HFFc6 (cell line): Measurements from ENCODE around the gene TXNRD1. TPM values are rescaled to one million over a fixed set of nuclear protein-coding genes. Genes with fewer than 3 reads are reported as not detected.
"Not testable (repeated sequence)": the region's sequence is repeated elsewhere in the genome, so short reads cannot be mapped to it uniquely, and the experiment has no call there.

ENCODE experiments used
- DNase-seq: peaks from one replicate; pipeline ENCODE4 v3.0.0-alpha.2; 2018
- H3K27ac Mint-ChIP-seq: 2 replicates; pipeline ENCODE4 v1.8.0; 2020; ENCODE audit warnings: mild to moderate bottlenecking, mixed read lengths
- H3K27me3 Mint-ChIP-seq: 2 replicates; pipeline ENCODE4 v1.8.0; 2021; ENCODE audit warnings: mild to moderate bottlenecking, moderate library complexity, mixed read lengths; ENCODE audit not compliant: insufficient read depth
- H3K36me3 Mint-ChIP-seq: 2 replicates; pipeline ENCODE4 v1.8.0; 2021; ENCODE audit warnings: low read depth, mixed read lengths
- H3K4me1 Mint-ChIP-seq: 2 replicates; pipeline ENCODE4 v1.8.0; 2020; ENCODE audit warnings: low read depth, mixed read lengths
- H3K4me3 Mint-ChIP-seq: 2 replicates; pipeline ENCODE4 v1.8.0; 2020; ENCODE audit warnings: mild to moderate bottlenecking, moderate library complexity, mixed read lengths
- H3K9me3 Mint-ChIP-seq: 2 replicates; pipeline ENCODE4 v1.8.0; 2020; ENCODE audit warnings: mild to moderate bottlenecking, mixed read lengths
- total RNA-seq, 6 experiments: library from RNA; stranded (reverse); fragmentation: NEBNext Ultra II Directional; extraction: Animal tissue kit (Norgen Biotek cat#: 25700); gene quantifications; 2 replicates in 1 of 6; 3 replicates in 5 of 6; pipeline ENCODE4 v1.2.3, GENCODE V29; 2021
- TF ChIP-seq, protein P1 (sequence below): fragments of 200-600 bp; sonication (generic); IDR thresholded peaks from 2 replicates; pipeline ENCODE4 v1.5.0; 2021; ENCODE audit warnings: antibody characterized with exemption, mild to moderate bottlenecking

The TXNRD1 gene
- total RNA-seq, 6 experiments from 2014 or later, result 468 to 851 (median 784) TPM

DNA sequence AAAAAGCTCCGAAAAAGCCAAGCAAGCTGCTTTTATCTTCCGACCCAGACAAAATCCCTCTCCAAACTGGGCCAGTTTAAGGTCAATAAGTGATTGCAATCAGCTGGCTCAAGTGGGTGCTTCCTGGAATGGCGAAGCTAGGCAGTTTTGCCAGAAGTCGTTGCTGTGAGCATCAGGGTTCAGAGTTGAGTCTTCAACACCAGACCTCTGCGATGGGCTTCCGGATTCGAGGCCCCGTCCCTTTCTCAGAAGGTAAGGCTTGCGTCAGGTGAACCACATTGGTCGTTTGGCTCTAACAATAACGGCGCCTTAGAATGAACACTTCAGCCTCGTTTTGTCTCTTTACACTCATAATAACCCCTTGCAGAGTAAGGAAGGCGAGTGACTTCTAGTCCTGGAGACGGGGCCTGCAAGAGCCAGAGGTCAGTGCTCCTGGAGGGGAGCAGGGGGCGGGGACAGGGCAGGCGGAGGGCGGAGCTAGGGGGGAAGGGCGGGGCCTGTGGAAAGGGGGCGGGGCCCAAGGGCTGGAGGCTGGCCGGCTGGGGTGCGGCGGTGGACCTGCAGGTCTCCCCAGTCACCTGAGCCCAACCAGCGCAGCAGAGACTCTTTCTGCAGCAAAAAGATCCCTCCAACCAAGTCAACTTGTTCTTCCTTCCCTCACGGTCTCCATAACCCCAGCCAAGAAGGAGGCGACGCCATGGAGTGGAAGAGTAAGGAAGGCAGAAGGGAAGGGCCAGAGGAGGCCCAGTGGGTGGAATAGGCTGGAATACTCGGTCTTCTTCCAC, 43.6 kb upstream of the TXNRD1 start:
- H3K36me3 Mint-ChIP-seq, result no peaks in the 10 kb centered on the region
- TF ChIP-seq, protein P1, sequence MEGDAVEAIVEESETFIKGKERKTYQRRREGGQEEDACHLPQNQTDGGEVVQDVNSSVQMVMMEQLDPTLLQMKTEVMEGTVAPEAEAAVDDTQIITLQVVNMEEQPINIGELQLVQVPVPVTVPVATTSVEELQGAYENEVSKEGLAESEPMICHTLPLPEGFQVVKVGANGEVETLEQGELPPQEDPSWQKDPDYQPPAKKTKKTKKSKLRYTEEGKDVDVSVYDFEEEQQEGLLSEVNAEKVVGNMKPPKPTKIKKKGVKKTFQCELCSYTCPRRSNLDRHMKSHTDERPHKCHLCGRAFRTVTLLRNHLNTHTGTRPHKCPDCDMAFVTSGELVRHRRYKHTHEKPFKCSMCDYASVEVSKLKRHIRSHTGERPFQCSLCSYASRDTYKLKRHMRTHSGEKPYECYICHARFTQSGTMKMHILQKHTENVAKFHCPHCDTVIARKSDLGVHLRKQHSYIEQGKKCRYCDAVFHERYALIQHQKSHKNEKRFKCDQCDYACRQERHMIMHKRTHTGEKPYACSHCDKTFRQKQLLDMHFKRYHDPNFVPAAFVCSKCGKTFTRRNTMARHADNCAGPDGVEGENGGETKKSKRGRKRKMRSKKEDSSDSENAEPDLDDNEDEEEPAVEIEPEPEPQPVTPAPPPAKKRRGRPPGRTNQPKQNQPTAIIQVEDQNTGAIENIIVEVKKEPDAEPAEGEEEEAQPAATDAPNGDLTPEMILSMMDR, result no peak
- H3K4me3 Mint-ChIP-seq, result no peak overlapping the region
- H3K27ac Mint-ChIP-seq, result no peak overlapping the region
- peaks cover 10% of the 10 kb centered on the region for H3K4me1 Mint-ChIP-seq
- no peak for DNase-seq
- peaks cover 1% of the 10 kb centered on the region; the same call in 1 of the 2 replicates for H3K27me3 Mint-ChIP-seq
- H3K9me3 Mint-ChIP-seq, result no peaks in the 10 kb centered on the region

DNA sequence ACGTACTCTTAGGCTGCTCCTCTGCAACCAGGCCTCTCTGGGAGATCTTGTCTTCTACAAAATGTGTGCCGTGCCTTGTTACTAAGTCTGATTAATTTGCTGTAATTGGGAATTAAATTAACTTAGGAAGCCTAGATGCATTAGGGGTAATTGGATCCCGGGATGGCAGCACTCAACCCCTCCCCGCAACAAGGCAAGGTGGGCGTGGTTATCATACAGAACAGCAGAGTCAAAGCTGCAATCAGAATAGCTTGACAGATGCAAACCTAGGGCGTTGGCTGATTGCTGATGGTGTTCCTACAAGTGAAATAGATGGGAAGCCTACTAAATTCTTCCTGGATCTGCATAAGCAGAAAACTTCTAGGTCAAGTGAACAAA, 43.0 kb upstream of the TXNRD1 start:
- H3K4me3 Mint-ChIP-seq, result no peak overlapping the region
- no peaks in the 10 kb centered on the region for H3K9me3 Mint-ChIP-seq
- peaks cover 13% of the 10 kb centered on the region for H3K4me1 Mint-ChIP-seq
- peaks cover 1% of the 10 kb centered on the region; the same call in 1 of the 2 replicates for H3K27me3 Mint-ChIP-seq
- H3K27ac Mint-ChIP-seq, result no peak overlapping the region
- DNase-seq, result no peak
- H3K36me3 Mint-ChIP-seq, result no peaks in the 10 kb centered on the region
- TF ChIP-seq, protein P1, result no peak

DNA sequence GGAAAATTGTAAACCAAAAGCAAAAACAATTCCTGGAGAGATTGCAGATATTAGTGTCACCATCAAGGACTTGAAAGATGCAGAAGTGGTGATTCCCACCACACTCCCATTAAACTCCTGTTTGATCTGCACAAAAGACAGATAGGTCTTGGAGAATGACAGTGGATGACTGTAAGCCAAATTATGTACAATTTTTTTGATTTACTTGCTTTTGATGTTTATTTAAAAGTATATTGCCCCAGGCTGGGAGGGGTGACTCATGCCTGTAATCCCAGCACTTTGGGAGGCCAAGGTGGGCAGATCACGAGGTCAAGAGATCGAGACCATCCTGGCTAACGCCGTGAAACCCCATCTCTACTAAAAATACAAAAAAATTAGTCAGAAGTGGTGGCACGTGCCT, 41.8 kb upstream of the TXNRD1 start:
- not testable (repeated sequence) for DNase-seq, H3K4me3 Mint-ChIP-seq, H3K27ac Mint-ChIP-seq, H3K36me3 Mint-ChIP-seq, H3K27me3 Mint-ChIP-seq, H3K9me3 Mint-ChIP-seq
- peaks cover 23% of the 10 kb centered on the region for H3K4me1 Mint-ChIP-seq

DNA sequence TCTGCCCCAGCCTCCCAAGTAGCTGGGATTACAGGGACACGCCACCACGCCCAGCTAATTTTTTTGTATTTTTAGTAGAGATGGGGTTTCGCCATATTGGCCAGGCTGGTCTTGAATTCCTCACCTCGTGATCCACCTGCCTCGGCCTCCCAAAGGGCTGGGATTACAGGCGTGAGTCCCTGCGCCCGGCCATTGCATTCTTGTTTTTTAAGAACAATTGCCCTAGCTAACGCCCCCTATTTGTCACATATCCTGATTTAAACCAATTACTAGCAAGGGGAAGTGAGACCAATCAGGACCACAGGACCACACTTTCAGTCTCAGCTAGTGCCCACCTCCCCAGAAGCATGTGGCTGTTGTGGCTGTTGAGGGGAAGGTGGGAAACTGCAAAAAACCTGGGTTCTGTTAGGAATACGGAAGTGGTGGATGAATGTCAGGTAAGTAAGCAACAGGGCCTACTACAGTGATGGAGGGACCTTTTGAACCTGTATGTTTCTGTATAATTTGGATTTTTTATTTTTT, 39.8 kb upstream of the TXNRD1 start:
- TF ChIP-seq, protein P1, result no peak
- H3K36me3 Mint-ChIP-seq, result no peaks in the 10 kb centered on the region
- DNase-seq, result no peak
- H3K9me3 Mint-ChIP-seq, result no peaks in the 10 kb centered on the region
- peaks cover 1% of the 10 kb centered on the region; the same call in 1 of the 2 replicates for H3K27me3 Mint-ChIP-seq
- H3K4me1 Mint-ChIP-seq, result peaks cover 35% of the 10 kb centered on the region
- H3K27ac Mint-ChIP-seq, result no peak overlapping the region
- H3K4me3 Mint-ChIP-seq, result no peak overlapping the region

DNA sequence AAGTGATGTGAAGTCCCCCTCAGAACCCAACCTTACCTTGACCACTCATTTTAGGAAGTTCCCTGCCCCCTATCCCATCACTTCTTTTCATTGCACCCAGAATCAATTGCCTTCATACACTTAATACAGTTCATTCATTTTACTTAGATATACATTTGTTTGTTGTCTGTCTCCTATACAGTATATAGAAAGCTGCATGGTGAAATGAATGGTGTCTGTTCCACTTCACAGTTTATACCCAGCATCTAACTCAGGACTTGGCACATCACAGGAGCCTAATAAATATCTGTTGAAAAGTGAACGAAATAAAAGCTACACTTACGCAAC, 38.3 kb upstream of the TXNRD1 start:
- Mint-ChIP-seq H3K4me1 (peaks cover 50% of the 10 kb centered on the region), H3K27me3 (peaks cover 4% of the 10 kb centered on the region), H3K36me3 (no peaks in the 10 kb centered on the region), H3K27ac (peak overlapping the region; percentile 91), H3K4me3 (peak overlapping the region; percentile 62), H3K9me3 (no peaks in the 10 kb centered on the region)
- TF ChIP-seq, protein P1, result no peak
- DNase-seq, result no peak

DNA sequence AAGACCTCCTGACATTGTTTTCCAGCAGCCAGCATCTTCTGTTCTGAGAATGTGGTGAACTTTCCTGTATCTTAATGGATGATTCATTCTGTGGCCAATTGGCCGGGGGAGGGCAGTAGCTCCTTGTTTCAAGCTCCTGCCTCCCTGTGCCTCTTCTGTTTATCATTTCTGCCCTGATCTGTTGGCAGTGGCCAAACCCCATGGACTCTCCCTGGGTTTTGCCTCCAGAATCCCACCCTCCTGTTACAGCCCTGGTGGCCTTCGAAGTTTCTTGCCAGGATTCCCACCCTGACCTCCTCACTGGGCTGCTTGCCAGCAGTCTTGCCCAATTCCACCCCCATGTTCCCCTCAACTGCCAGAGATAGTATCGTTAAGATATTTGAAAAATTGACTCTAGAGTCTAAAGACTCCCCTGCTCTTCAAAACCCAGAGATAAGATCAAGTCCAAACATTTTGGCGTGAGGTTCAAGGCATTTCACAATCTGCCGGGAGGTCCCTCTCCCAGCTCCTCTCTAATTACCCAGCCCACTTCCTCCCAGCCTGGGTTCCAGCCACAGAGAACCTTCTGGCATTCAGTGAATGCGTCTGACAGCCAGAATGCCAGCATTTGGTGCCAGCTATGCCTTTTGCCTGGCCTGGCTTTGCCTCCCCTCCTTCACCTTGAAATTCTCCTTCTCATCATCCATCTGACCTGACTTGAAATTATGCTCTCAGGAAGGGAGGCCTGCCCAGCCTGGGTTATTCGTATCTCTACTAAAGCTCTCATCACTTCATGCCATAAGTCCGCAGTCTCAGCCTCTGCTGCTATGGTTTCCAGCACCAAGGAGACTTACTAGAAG, 37.7 kb upstream of the TXNRD1 start:
- Mint-ChIP-seq H3K4me3 (peak overlapping the region; percentile 62), H3K9me3 (no peaks in the 10 kb centered on the region), H3K4me1 (peaks cover 56% of the 10 kb centered on the region), H3K27me3 (peaks cover 5% of the 10 kb centered on the region), H3K27ac (peak overlapping the region; percentile 91), H3K36me3 (no peaks in the 10 kb centered on the region)
- peak; percentile 95 for DNase-seq
- TF ChIP-seq, protein P1, result peak; percentile 74
